Esophagus squamous epithelium (tissue), 5 donors: ENCODE results near the gene HMOX1. TPM values are rescaled to one million over a fixed set of nuclear protein-coding genes. Genes with fewer than 3 reads are reported as not detected.
A peak's percentile ranks its signal among the peaks of the same experiment; 100 is the strongest.

Experiments used
- DNase-seq: peaks from one replicate; lab custom pipeline; 2025; lab: John Stamatoyannopoulos, UW
- H3K27ac ChIP-seq, 4 donors: fragments of 200-600 bp; sonication (generic); one replicate each; pipeline ENCODE4 v1.5.1; 2016 to 2019; ENCODE audit warnings: mild to moderate bottlenecking in 1 of 4
- H3K27me3 ChIP-seq, 4 donors: fragments of 200-600 bp; sonication (generic); 1 replicate in 3 of 4; 2 replicates in 1 of 4; pipeline versions ENCODE4 v1.5.1 to v1.6.0; 2017 to 2021; ENCODE audit warnings: antibody characterized with exemption in 1 of 4
- H3K36me3 ChIP-seq, 3 donors: fragments of 200-600 bp; sonication (generic); one replicate each; pipeline ENCODE4 v1.5.1; 2016 to 2019
- H3K4me1 ChIP-seq, 3 donors: fragments of 200-600 bp; sonication (generic); one replicate each; pipeline ENCODE4 v1.5.1; 2017 to 2019
- H3K4me3 ChIP-seq, 4 donors: fragments of 200-600 bp; sonication (generic); 1 replicate in 3 of 4; 2 replicates in 1 of 4; pipeline ENCODE4 v1.5.1; 2016 to 2019; ENCODE audit warnings: mild to moderate bottlenecking in 2 of 4, moderate library complexity in 1 of 4
- H3K9me3 ChIP-seq, 3 donors: fragments of 200-600 bp; sonication (generic); one replicate each; pipeline ENCODE4 v1.5.1; 2016 to 2019
- CTCF ChIP-seq, 6 experiments: fragments of 450-650 bp in 4 of 6; fragments of 200-600 bp in 2 of 6; sonication (generic) in 2 of 6; IDR thresholded peaks; one replicate each; pipeline ENCODE4 v1.5.1; 2016 to 2019; ENCODE audit warnings: antibody characterized with exemption in 6 of 6, mild to moderate bottlenecking in 4 of 6, moderate library complexity in 4 of 6
- POLR2A ChIP-seq, 4 donors: fragments of 450-650 bp; IDR thresholded peaks; one replicate each; pipeline ENCODE4 v1.6.1; 2017; ENCODE audit warnings: antibody characterized with exemption in 4 of 4, mild to moderate bottlenecking in 4 of 4, moderate library complexity in 3 of 4
- WGBS, 2 donors: methylation state at CpG; one replicate each; pipeline ENCODE4 v1.1.5; 2018; 5-methylcytosine and 5-hydroxymethylcytosine counted together
- intact Hi-C: fragments of 100-400 bp; cut with DNase I; formaldehyde crosslinking; loops from one replicate; pipeline ENCODE4 v1.15.0; 2022
- total RNA-seq, 4 donors: library from RNA; depleted of rRNA; stranded (reverse); fragments of >200 nt; gene quantifications; one replicate each; pipeline ENCODE4 v1.1.0, GENCODE V29; 2016
- donor health status: DM: yes; HTN: yes; CAD: no.

Gene HMOX1
- total RNA-seq, 4 donors from 2014 or later: 13.0 to 39.0 (median 18.3) TPM

- Histone ChIP-seq H3K9me3 (no peaks in the 10 kb centered on the region), H3K36me3 (peaks cover 9 to 39% (median 13%) of the 10 kb centered on the region in 3 donors), H3K4me1 (peaks cover 18 to 42% (median 27%) of the 10 kb centered on the region in 3 donors), H3K27me3 (no peaks in the 10 kb centered on the region), H3K4me3 (peak overlapping the region in 1 of 4 donors; percentile 72), H3K27ac (peak overlapping the region; percentile 61 to 86 (median 72))
- TF ChIP-seq POLR2A (IDR thresholded peaks at IDR 0.05) (no peak), CTCF (IDR thresholded peaks at IDR 0.05) (no peak)
- DNase-seq: no peak
- WGBS, 2 donors: 32 to 38% methylated on average over 4 to 11 of the region's 17 CpGs
- intact Hi-C loops: loop anchor here (5.0 to 10.0 kb wide), 3 partner anchors 75 to 772 kb away; no protein-coding TSS in a partner anchor
Measured at GRCh38 chr22:35349704-35350538, 31.0 kb upstream of the HMOX1 start.

- WGBS, 2 donors: 3% methylated on average over 18 to 19 of the region's 47 CpGs
- H3K36me3 ChIP-seq: peaks cover 5 to 30% (median 13%) of the 10 kb centered on the region in 3 donors
- TF ChIP-seq CTCF (IDR thresholded peaks at IDR 0.05): peak; percentile 87 to 97 (median 92)
- peak in 1 of 4 donors; percentile 52 for TF ChIP-seq POLR2A (IDR thresholded peaks at IDR 0.05)
- intact Hi-C loops: no loop called here
- peaks cover 18 to 42% (median 27%) of the 10 kb centered on the region in 3 donors for H3K4me1 ChIP-seq
- no peaks in the 10 kb centered on the region for H3K9me3 ChIP-seq
- DNase-seq: peak; percentile 64
- peak overlapping the region; percentile 61 to 86 (median 72) for H3K27ac ChIP-seq
- H3K27me3 ChIP-seq: no peaks in the 10 kb centered on the region
- H3K4me3 ChIP-seq: peak overlapping the region; percentile 29 to 72 (median 51)
Measured at GRCh38 chr22:35350539-35351503, 30.1 kb upstream of the HMOX1 start.

- Histone ChIP-seq H3K4me3 (peak overlapping the region in 1 of 4 donors; percentile 27), H3K9me3 (no peaks in the 10 kb centered on the region), H3K27me3 (peaks cover 0 to 4% (median 0%) of the 10 kb centered on the region in 4 donors), H3K27ac (peak overlapping the region; percentile 46 to 89 (median 61)), H3K4me1 (peaks cover 18 to 42% (median 27%) of the 10 kb centered on the region in 3 donors), H3K36me3 (peaks cover 0 to 13% (median 0%) of the 10 kb centered on the region in 3 donors)
- TF ChIP-seq CTCF (IDR thresholded peaks at IDR 0.05): no peak
- TF ChIP-seq POLR2A (IDR thresholded peaks at IDR 0.05): peak in 1 of 4 donors; percentile 37
- intact Hi-C loops: no loop called here
- WGBS, 2 donors: 39 to 46% methylated on average over 5 to 6 of the region's 19 CpGs
- peak; percentile 52 for DNase-seq
Measured at GRCh38 chr22:35352214-35353111, 28.4 kb upstream of the HMOX1 start.

- Histone ChIP-seq H3K27ac (peak overlapping the region in 3 of 4 donors; percentile 10 to 89 (median 74)), H3K27me3 (peaks cover 0 to 4% (median 0%) of the 10 kb centered on the region in 4 donors), H3K36me3 (peaks cover 0 to 5% (median 0%) of the 10 kb centered on the region in 3 donors), H3K4me1 (peaks cover 18 to 42% (median 27%) of the 10 kb centered on the region in 3 donors), H3K9me3 (no peaks in the 10 kb centered on the region), H3K4me3 (no peak overlapping the region)
- WGBS, 2 donors: 60% methylated on average over 9 of the region's 12 CpGs; no CpG with 5 or more reads in 1 of the 2 donors
- DNase-seq: no peak
- intact Hi-C loops: no loop called here
- TF ChIP-seq CTCF (IDR thresholded peaks at IDR 0.05) (no peak), POLR2A (IDR thresholded peaks at IDR 0.05) (no peak)
Measured at GRCh38 chr22:35353318-35353717, 27.6 kb upstream of the HMOX1 start.
